H9 (cell line): ENCODE measurements around the gene BTBD17. TPM values are rescaled to one million over a fixed set of nuclear protein-coding genes. Genes with fewer than 3 reads are reported as not detected.

ENCODE experiments used
- DNase-seq: peaks from one replicate; pipeline ENCODE4 v3.0.0-alpha.2; 2017
- H2AFZ ChIP-seq: one replicate; pipeline ENCODE4 v1.6.1; 2013; ENCODE audit warnings: mild to moderate bottlenecking, low read length, control low read depth, moderate library complexity
- H2AK5ac ChIP-seq: 2 replicates; pipeline ENCODE4 v1.6.1; 2013; ENCODE audit warnings: low read length, control low read depth, mixed read lengths; ENCODE audit not compliant: insufficient read length
- H2BK120ac ChIP-seq: one replicate; pipeline ENCODE4 v1.6.1; 2013; ENCODE audit warnings: low read depth, mild to moderate bottlenecking, low read length, control low read depth, inconsistent platforms; ENCODE audit not compliant: poor library complexity, severe bottlenecking
- H2BK12ac ChIP-seq: 2 replicates; pipeline ENCODE4 v1.6.1; 2013; ENCODE audit warnings: low read length, control low read depth, mixed read lengths, low read depth; ENCODE audit not compliant: insufficient read length
- H2BK15ac ChIP-seq: 2 replicates; pipeline ENCODE4 v1.6.1; 2013; ENCODE audit warnings: low read depth, low read length, control low read depth
- H2BK20ac ChIP-seq: one replicate; pipeline ENCODE4 v1.6.1; 2013; ENCODE audit warnings: low read depth, mild to moderate bottlenecking, low read length, control low read depth, inconsistent platforms; ENCODE audit not compliant: poor library complexity, severe bottlenecking
- H2BK5ac ChIP-seq: 2 replicates; pipeline ENCODE4 v1.6.1; 2013; ENCODE audit warnings: low read length, control low read depth, mixed read lengths; ENCODE audit not compliant: insufficient read length
- H3K14ac ChIP-seq: 2 replicates; pipeline ENCODE4 v1.6.1; 2013; ENCODE audit warnings: low read length, control low read depth; ENCODE audit not compliant: insufficient read depth
- H3K18ac ChIP-seq: 2 replicates; pipeline ENCODE4 v1.6.1; 2013; ENCODE audit warnings: low read depth, mild to moderate bottlenecking, mixed read lengths, low read length, control low read depth; ENCODE audit not compliant: insufficient read length
- H3K23ac ChIP-seq: 2 replicates; pipeline ENCODE4 v1.6.1; 2013; ENCODE audit warnings: low read length, control low read depth, mixed read lengths, low read depth; ENCODE audit not compliant: insufficient read length
- H3K23me2 ChIP-seq: 2 replicates; pipeline ENCODE4 v1.6.1; 2013; ENCODE audit warnings: low read depth, mild to moderate bottlenecking, mixed read lengths, low read length, control low read depth; ENCODE audit not compliant: insufficient read length, poor library complexity, severe bottlenecking
- H3K27ac ChIP-seq: 2 replicates; pipeline ENCODE4 v1.5.1; 2013; ENCODE audit warnings: low read length, control low read depth, mixed read lengths, low read depth; ENCODE audit not compliant: insufficient read length
- H3K27me3 ChIP-seq: 2 replicates; pipeline ENCODE4 v1.6.1; 2013; ENCODE audit warnings: low read length, control low read depth, inconsistent platforms; ENCODE audit not compliant: insufficient read depth
- H3K4ac ChIP-seq: 2 replicates; pipeline ENCODE4 v1.6.1; 2013; ENCODE audit warnings: low read depth, mild to moderate bottlenecking, control low read depth, inconsistent platforms, low read length, moderate library complexity
- H3K4me1 ChIP-seq: 2 replicates; pipeline ENCODE4 v1.6.1; 2013; ENCODE audit warnings: low read length, control low read depth, inconsistent platforms; ENCODE audit not compliant: insufficient read depth
- H3K4me2 ChIP-seq: 2 replicates; pipeline ENCODE4 v1.6.1; 2013; ENCODE audit warnings: low read length, control low read depth, mixed read lengths; ENCODE audit not compliant: insufficient read length, insufficient read depth
- H3K56ac ChIP-seq: 2 replicates; pipeline ENCODE4 v1.6.1; 2013; ENCODE audit warnings: low read depth, mild to moderate bottlenecking, mixed read lengths, low read length, control low read depth; ENCODE audit not compliant: insufficient read length
- H3K79me1 ChIP-seq: 2 replicates; pipeline ENCODE4 v1.6.1; 2013; ENCODE audit warnings: low read depth, mild to moderate bottlenecking, moderate library complexity, low read length, control low read depth, inconsistent platforms; ENCODE audit not compliant: insufficient read depth, poor library complexity, severe bottlenecking
- H3K79me2 ChIP-seq: 2 replicates; pipeline ENCODE4 v1.6.1; 2013; ENCODE audit warnings: low read length, control low read depth, inconsistent platforms; ENCODE audit not compliant: insufficient read depth
- H3K9ac ChIP-seq: 2 replicates; pipeline ENCODE4 v1.6.1; 2013; ENCODE audit warnings: low read length, control low read depth, mixed read lengths; ENCODE audit not compliant: insufficient read length; ENCODE audit errors: extremely low read depth
- H3K9me3 ChIP-seq: one replicate; pipeline ENCODE4 v1.6.1; 2013; ENCODE audit warnings: low read depth, low read length, inconsistent platforms; ENCODE audit not compliant: control insufficient read depth
- H3T11ph ChIP-seq: one replicate; pipeline ENCODE4 v1.6.1; 2013; ENCODE audit warnings: mild to moderate bottlenecking, low read length, control low read depth, inconsistent platforms
- H4K20me1 ChIP-seq: one replicate; pipeline ENCODE4 v1.6.1; 2013; ENCODE audit not compliant: control insufficient read depth, insufficient read length, insufficient read depth
- H4K5ac ChIP-seq: 2 replicates; pipeline ENCODE4 v1.6.1; 2013; ENCODE audit warnings: low read depth, mild to moderate bottlenecking, mixed read lengths, low read length, control low read depth; ENCODE audit not compliant: insufficient read length
- H4K8ac ChIP-seq: replicated peaks from 2 replicates; pipeline ENCODE4 v1.6.1; 2013; ENCODE audit warnings: low read length, control low read depth, mixed read lengths, low read depth; ENCODE audit not compliant: insufficient read length
- H4K91ac ChIP-seq: 2 replicates; pipeline ENCODE4 v1.6.1; 2013; ENCODE audit warnings: low read depth, mild to moderate bottlenecking, moderate library complexity, mixed read lengths, low read length, control low read depth; ENCODE audit not compliant: insufficient read length
- H3K27ac Mint-ChIP-seq, 3 experiments: 2 replicates in 2 of 3; 3 replicates in 1 of 3; pipeline ENCODE4 v1.8.0; 2020 to 2021; ENCODE audit warnings: mixed read lengths in 3 of 3, mild to moderate bottlenecking in 1 of 3, moderate library complexity in 1 of 3
- H3K27me3 Mint-ChIP-seq: 2 replicates; pipeline ENCODE4 v1.8.0; 2021; ENCODE audit warnings: low read depth, mild to moderate bottlenecking, moderate library complexity, mixed read lengths
- H3K36me3 Mint-ChIP-seq, 3 experiments: 2 replicates in 2 of 3; 3 replicates in 1 of 3; pipeline ENCODE4 v1.8.0; 2020 to 2021; ENCODE audit warnings: low read depth in 3 of 3, mixed read lengths in 3 of 3; ENCODE audit not compliant: insufficient read depth in 1 of 3
- H3K4me1 Mint-ChIP-seq, 2 experiments: 2 replicates each; pipeline ENCODE4 v1.8.0; 2020; ENCODE audit warnings: mixed read lengths in 2 of 2
- H3K4me3 Mint-ChIP-seq, 2 experiments: 2 replicates in 1 of 2; 3 replicates in 1 of 2; pipeline ENCODE4 v1.8.0; 2020 to 2021; ENCODE audit warnings: mild to moderate bottlenecking in 2 of 2, mixed read lengths in 2 of 2, moderate library complexity in 1 of 2
- H3K9me3 Mint-ChIP-seq, 2 experiments: 2 replicates in 1 of 2; 3 replicates in 1 of 2; pipeline ENCODE4 v1.8.0; 2020; ENCODE audit warnings: mild to moderate bottlenecking in 2 of 2, mixed read lengths in 2 of 2, moderate library complexity in 1 of 2
- WGBS: extraction: QIAGEN DNeasy Blood & Tissue Kit; methylation state at CpG from one replicate; pipeline ENCODE4 v1.1.7; 2013; ENCODE audit warnings: missing lambda C conversion rate, low lambda C conversion rate, mixed read lengths; ENCODE audit not compliant: insufficient read length; ENCODE audit errors: extremely low coverage; 5-methylcytosine and 5-hydroxymethylcytosine counted together
- total RNA-seq: library from RNA; stranded (reverse); gene quantifications from 2 replicates; pipeline ENCODE4 v1.2.1, GENCODE V29; 2021
- TF ChIP-seq, protein P1 (sequence below): fragments of 200-600 bp; sonication (generic); conservative IDR thresholded peaks from 3 replicates; pipeline ENCODE4 v1.8.0; 2021; ENCODE audit warnings: antibody characterized with exemption, mild to moderate bottlenecking

The BTBD17 gene
- total RNA-seq, 1 experiment from 2014 or later, result 0.33 TPM

DNA sequence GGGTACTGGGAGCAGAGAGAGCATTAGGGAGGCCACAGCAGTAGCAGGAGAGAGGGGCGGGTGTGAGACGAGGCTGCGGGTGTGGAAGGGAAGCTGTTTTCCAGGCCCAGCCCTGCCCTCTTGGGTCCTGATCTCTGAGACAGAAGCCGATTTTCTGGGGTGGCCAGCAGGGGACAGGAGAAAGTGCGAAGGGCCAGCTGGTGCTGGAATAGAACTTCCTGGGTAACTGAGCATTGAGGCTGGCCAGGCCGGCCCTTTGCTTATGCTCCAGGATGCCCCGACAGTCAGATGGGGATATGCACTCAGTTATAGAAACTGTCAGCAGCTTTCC, 804 bp downstream of the BTBD17 start:
- no peak overlapping the region for H2BK120ac ChIP-seq
- H3K9ac ChIP-seq, result no peak overlapping the region
- peaks cover 0 to 9% (median 7%) of the 10 kb centered on the region in 3 experiments; a peak in 4 of 7 replicates for H3K36me3 Mint-ChIP-seq
- no peak overlapping the region for H3K56ac ChIP-seq
- peak overlapping the region in 1 of 2 experiments; percentile 81; a peak in 3 of 5 replicates for H3K4me3 Mint-ChIP-seq
- no peak overlapping the region for H3K18ac ChIP-seq
- H3K27me3 ChIP-seq, result no peaks in the 10 kb centered on the region
- WGBS, result no CpG with 5 or more reads among the region's 7 CpGs
- H3K9me3 ChIP-seq, result no peaks in the 10 kb centered on the region
- TF ChIP-seq, protein P1, sequence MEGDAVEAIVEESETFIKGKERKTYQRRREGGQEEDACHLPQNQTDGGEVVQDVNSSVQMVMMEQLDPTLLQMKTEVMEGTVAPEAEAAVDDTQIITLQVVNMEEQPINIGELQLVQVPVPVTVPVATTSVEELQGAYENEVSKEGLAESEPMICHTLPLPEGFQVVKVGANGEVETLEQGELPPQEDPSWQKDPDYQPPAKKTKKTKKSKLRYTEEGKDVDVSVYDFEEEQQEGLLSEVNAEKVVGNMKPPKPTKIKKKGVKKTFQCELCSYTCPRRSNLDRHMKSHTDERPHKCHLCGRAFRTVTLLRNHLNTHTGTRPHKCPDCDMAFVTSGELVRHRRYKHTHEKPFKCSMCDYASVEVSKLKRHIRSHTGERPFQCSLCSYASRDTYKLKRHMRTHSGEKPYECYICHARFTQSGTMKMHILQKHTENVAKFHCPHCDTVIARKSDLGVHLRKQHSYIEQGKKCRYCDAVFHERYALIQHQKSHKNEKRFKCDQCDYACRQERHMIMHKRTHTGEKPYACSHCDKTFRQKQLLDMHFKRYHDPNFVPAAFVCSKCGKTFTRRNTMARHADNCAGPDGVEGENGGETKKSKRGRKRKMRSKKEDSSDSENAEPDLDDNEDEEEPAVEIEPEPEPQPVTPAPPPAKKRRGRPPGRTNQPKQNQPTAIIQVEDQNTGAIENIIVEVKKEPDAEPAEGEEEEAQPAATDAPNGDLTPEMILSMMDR, result no peak
- no peak overlapping the region for H2BK20ac ChIP-seq
- peak overlapping the region; percentile 11 for H3K4me2 ChIP-seq
- H2BK15ac ChIP-seq, result no peak overlapping the region
- no peak overlapping the region for H3K27ac Mint-ChIP-seq
- no peak overlapping the region for H4K8ac ChIP-seq
- no peak overlapping the region for H2BK5ac ChIP-seq
- no peak overlapping the region for H3K23ac ChIP-seq
- no peaks in the 10 kb centered on the region for H3K79me1 ChIP-seq
- no peak overlapping the region for H3T11ph ChIP-seq
- no peak overlapping the region for H2AFZ ChIP-seq
- no peak overlapping the region for H3K4ac ChIP-seq
- H3K4me1 Mint-ChIP-seq, result peaks cover 15 to 36% of the 10 kb centered on the region in 2 experiments
- H4K5ac ChIP-seq, result no peak overlapping the region
- no peaks in the 10 kb centered on the region for H4K20me1 ChIP-seq
- H3K4me1 ChIP-seq, result peaks cover 2% of the 10 kb centered on the region; the same call in 1 of the 2 replicates
- DNase-seq, result no peak
- H4K91ac ChIP-seq, result no peak overlapping the region
- H3K9me3 Mint-ChIP-seq, result no peaks in the 10 kb centered on the region; a peak in 1 of 5 replicates
- H3K23me2 ChIP-seq, result peaks cover 3% of the 10 kb centered on the region
- H3K27ac ChIP-seq, result no peak overlapping the region
- no peaks in the 10 kb centered on the region for H3K79me2 ChIP-seq
- no peak overlapping the region for H2AK5ac ChIP-seq
- no peak overlapping the region; the same call in 1 of the 2 replicates for H3K14ac ChIP-seq
- H3K27me3 Mint-ChIP-seq, result peaks cover 68% of the 10 kb centered on the region
- no peak overlapping the region for H2BK12ac ChIP-seq
